Measurements from ENCODE around the gene SCAPER.

- no peak for TF ChIP-seq POLR2A (IDR thresholded peaks at IDR 0.05)
- TF ChIP-seq, protein P1, sequence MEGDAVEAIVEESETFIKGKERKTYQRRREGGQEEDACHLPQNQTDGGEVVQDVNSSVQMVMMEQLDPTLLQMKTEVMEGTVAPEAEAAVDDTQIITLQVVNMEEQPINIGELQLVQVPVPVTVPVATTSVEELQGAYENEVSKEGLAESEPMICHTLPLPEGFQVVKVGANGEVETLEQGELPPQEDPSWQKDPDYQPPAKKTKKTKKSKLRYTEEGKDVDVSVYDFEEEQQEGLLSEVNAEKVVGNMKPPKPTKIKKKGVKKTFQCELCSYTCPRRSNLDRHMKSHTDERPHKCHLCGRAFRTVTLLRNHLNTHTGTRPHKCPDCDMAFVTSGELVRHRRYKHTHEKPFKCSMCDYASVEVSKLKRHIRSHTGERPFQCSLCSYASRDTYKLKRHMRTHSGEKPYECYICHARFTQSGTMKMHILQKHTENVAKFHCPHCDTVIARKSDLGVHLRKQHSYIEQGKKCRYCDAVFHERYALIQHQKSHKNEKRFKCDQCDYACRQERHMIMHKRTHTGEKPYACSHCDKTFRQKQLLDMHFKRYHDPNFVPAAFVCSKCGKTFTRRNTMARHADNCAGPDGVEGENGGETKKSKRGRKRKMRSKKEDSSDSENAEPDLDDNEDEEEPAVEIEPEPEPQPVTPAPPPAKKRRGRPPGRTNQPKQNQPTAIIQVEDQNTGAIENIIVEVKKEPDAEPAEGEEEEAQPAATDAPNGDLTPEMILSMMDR (IDR thresholded peaks at IDR 0.05 in 8 of 11, conservative IDR thresholded peaks at IDR 0.05 in 3 of 11) = no peak
These were observed 390.9 kb downstream of the SCAPER start for GRCh38 chr15:76514282-76514681.
